CD4-positive, alpha-beta T cell (primary cell): ENCODE data around the gene GHRHR. TPM values are rescaled to one million over a fixed set of nuclear protein-coding genes. Genes with fewer than 3 reads are reported as not detected.

Source experiments
- ATAC-seq: fragments of 200-7000 bp; cut with Tn5 transposase; one replicate; pipeline ENCODE4 v1.10.0; 2022; ENCODE audit warnings: mild to moderate bottlenecking; ENCODE audit not compliant: poor library complexity
- CTCF ChIA-PET: fragments of 350-600 bp; sonication (Branson Sonifier 250); formaldehyde crosslinking; loops from one replicate; lab custom pipeline; 2021; ENCODE audit warnings: antibody characterized with exemption, inconsistent platforms; lab: Charles Lee
- POLR2A ChIA-PET: fragments of 350-600 bp; sonication (Branson Sonifier 250); formaldehyde crosslinking; loops from one replicate; lab custom pipeline; 2021; ENCODE audit warnings: antibody characterized with exemption, inconsistent platforms; lab: Charles Lee
- DNase-seq, 14 experiments: peaks; one replicate each; pipeline ENCODE4 v3.0.0-alpha.2; 2013 to 2020; ENCODE audit warnings: mixed read lengths in 2 of 14
- H3K27ac ChIP-seq, 2 donors: one replicate each; pipeline versions ENCODE4 v1.5.1 to v1.7.0; 2013; ENCODE audit warnings: low read length in 2 of 2, low read depth in 1 of 2, mild to moderate bottlenecking in 1 of 2
- H3K27me3 ChIP-seq, 2 experiments: 1 replicate in 1 of 2; 2 replicates in 1 of 2; pipeline versions ENCODE4 v1.6.1 to v1.7.0; 2013; ENCODE audit warnings: low read length in 2 of 2, control low read depth in 1 of 2, mild to moderate bottlenecking in 1 of 2, moderate library complexity in 1 of 2; ENCODE audit not compliant: insufficient read depth in 2 of 2, control insufficient read depth in 1 of 2
- H3K36me3 ChIP-seq: one replicate; pipeline ENCODE4 v1.6.1; 2013; ENCODE audit warnings: low read length, control low read depth; ENCODE audit not compliant: insufficient read depth
- H3K4me1 ChIP-seq: one replicate; pipeline ENCODE4 v1.6.1; 2013; ENCODE audit warnings: low read length, control low read depth; ENCODE audit not compliant: insufficient read depth
- H3K4me3 ChIP-seq: one replicate; pipeline ENCODE4 v1.5.1; 2013; ENCODE audit warnings: mild to moderate bottlenecking, low read length, moderate library complexity
- H3K9me3 ChIP-seq, 2 experiments: 1 replicate in 1 of 2; 2 replicates in 1 of 2; pipeline versions ENCODE4 v1.6.1 to v1.7.0; 2013; ENCODE audit warnings: low read length in 2 of 2, mild to moderate bottlenecking in 2 of 2, control low read depth in 1 of 2, moderate library complexity in 1 of 2; ENCODE audit not compliant: control insufficient read depth in 1 of 2, insufficient read depth in 1 of 2
- H3K27ac Mint-ChIP-seq: one replicate; pipeline ENCODE4 v1.8.0; 2020; ENCODE audit warnings: mixed read lengths
- H3K27me3 Mint-ChIP-seq: one replicate; pipeline ENCODE4 v1.8.0; 2021; ENCODE audit warnings: mixed read lengths
- H3K36me3 Mint-ChIP-seq: one replicate; pipeline ENCODE4 v1.8.0; 2021; ENCODE audit warnings: low read depth, mixed read lengths
- H3K4me1 Mint-ChIP-seq: one replicate; pipeline ENCODE4 v1.8.0; 2021; ENCODE audit warnings: low read depth, mixed read lengths
- H3K4me3 Mint-ChIP-seq: one replicate; pipeline ENCODE4 v1.8.0; 2020; ENCODE audit warnings: mild to moderate bottlenecking, mixed read lengths
- H3K9me3 Mint-ChIP-seq: one replicate; pipeline ENCODE4 v1.8.0; 2020; ENCODE audit warnings: mixed read lengths
- intact Hi-C, 2 experiments: fragments of 100-400 bp; cut with DNase I in 1 of 2; cut with micrococcal nuclease in 1 of 2; formaldehyde crosslinking; loops; one replicate each; pipeline versions ENCODE4 v1.15.1 to v1.9.0; 2023 to 2025; cut with DNase I, micrococcal nuclease
- total RNA-seq, 174 experiments: library from RNA in 2 of 174; stranded (reverse) in 2 of 174; gene quantifications; one replicate each; pipeline ENCODE4 v1.2.3 and lab custom pipeline; 2021 to 2026
- TF ChIP-seq, protein P1 (sequence below): fragments of 200-600 bp; IDR thresholded peaks from one replicate; pipeline ENCODE4 v1.8.0; 2022; ENCODE audit warnings: antibody characterized with exemption, mild to moderate bottlenecking

GHRHR gene
- total RNA-seq, 2 experiments from 2014 or later: not detected

DNA sequence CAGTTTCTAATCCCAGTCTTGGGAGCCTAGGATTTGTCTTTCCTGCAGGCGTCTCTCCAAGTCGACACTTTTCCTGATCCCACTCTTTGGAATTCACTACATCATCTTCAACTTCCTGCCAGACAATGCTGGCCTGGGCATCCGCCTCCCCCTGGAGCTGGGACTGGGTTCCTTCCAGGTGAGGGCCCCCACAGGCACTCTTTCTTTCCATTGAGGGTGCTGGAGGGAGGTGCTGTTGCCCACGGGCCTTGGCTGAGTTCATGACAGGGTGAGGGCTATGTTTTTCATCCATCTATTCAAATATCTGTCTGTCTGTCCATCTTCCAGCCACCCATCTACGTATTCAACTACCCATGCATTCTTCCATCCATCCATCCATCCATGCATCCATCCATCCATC is 12.6 kb downstream of the GHRHR start:
- no peak overlapping the region for H3K27ac Mint-ChIP-seq
- ATAC-seq: no peak
- H3K36me3 Mint-ChIP-seq: no peaks in the 10 kb centered on the region
- H3K4me3 Mint-ChIP-seq: no peak overlapping the region
- no peak overlapping the region for H3K4me3 ChIP-seq
- POLR2A ChIA-PET: no interaction called here
- no peak for DNase-seq
- H3K9me3 Mint-ChIP-seq: no peaks in the 10 kb centered on the region
- H3K4me1 ChIP-seq: peaks cover 3% of the 10 kb centered on the region
- CTCF ChIA-PET: no interaction called here
- no peaks in the 10 kb centered on the region for H3K4me1 Mint-ChIP-seq
- peaks cover 39% of the 10 kb centered on the region for H3K27me3 Mint-ChIP-seq
- no peak overlapping the region for H3K27ac ChIP-seq
- TF ChIP-seq, protein P1, sequence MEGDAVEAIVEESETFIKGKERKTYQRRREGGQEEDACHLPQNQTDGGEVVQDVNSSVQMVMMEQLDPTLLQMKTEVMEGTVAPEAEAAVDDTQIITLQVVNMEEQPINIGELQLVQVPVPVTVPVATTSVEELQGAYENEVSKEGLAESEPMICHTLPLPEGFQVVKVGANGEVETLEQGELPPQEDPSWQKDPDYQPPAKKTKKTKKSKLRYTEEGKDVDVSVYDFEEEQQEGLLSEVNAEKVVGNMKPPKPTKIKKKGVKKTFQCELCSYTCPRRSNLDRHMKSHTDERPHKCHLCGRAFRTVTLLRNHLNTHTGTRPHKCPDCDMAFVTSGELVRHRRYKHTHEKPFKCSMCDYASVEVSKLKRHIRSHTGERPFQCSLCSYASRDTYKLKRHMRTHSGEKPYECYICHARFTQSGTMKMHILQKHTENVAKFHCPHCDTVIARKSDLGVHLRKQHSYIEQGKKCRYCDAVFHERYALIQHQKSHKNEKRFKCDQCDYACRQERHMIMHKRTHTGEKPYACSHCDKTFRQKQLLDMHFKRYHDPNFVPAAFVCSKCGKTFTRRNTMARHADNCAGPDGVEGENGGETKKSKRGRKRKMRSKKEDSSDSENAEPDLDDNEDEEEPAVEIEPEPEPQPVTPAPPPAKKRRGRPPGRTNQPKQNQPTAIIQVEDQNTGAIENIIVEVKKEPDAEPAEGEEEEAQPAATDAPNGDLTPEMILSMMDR: no peak
- intact Hi-C loops: no loop called here
- peaks cover 4 to 10% of the 10 kb centered on the region in 2 experiments for H3K27me3 ChIP-seq
- no peaks in the 10 kb centered on the region for H3K9me3 ChIP-seq
- H3K36me3 ChIP-seq: no peaks in the 10 kb centered on the region

DNA sequence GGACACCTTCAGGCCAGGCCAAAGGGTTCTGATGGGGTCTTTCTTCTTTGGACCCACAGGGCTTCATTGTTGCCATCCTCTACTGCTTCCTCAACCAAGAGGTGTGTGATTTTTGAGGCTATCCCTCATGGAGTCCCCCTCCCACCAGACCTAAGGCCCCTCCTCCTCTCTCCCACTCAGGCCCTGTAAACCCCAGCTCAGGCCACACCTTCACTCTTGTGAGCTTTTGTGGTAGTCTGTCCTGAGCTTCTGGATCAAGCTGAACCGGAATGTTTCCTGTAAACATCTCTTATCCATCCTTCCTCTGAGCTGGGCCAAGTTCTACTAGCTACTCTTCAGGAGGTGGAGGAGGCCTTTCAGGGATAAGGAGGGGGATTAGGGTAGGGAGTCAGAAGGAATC is 13.5 kb downstream of the GHRHR start:
- H3K27ac ChIP-seq: no peak overlapping the region
- H3K27me3 Mint-ChIP-seq: peaks cover 39% of the 10 kb centered on the region
- no peaks in the 10 kb centered on the region for H3K4me1 Mint-ChIP-seq
- DNase-seq: no peak
- H3K4me3 ChIP-seq: no peak overlapping the region
- ChIA-PET CTCF (no interaction called here), POLR2A (no interaction called here)
- H3K27ac Mint-ChIP-seq: no peak overlapping the region
- peaks cover 3% of the 10 kb centered on the region for H3K4me1 ChIP-seq
- peaks cover 4 to 10% of the 10 kb centered on the region in 2 experiments for H3K27me3 ChIP-seq
- no peak overlapping the region for H3K4me3 Mint-ChIP-seq
- H3K9me3 ChIP-seq: no peaks in the 10 kb centered on the region
- H3K9me3 Mint-ChIP-seq: no peaks in the 10 kb centered on the region
- H3K36me3 ChIP-seq: no peaks in the 10 kb centered on the region
- H3K36me3 Mint-ChIP-seq: no peaks in the 10 kb centered on the region
- no peak for ATAC-seq
- TF ChIP-seq, protein P1: no peak
- intact Hi-C loops: no loop called here

DNA sequence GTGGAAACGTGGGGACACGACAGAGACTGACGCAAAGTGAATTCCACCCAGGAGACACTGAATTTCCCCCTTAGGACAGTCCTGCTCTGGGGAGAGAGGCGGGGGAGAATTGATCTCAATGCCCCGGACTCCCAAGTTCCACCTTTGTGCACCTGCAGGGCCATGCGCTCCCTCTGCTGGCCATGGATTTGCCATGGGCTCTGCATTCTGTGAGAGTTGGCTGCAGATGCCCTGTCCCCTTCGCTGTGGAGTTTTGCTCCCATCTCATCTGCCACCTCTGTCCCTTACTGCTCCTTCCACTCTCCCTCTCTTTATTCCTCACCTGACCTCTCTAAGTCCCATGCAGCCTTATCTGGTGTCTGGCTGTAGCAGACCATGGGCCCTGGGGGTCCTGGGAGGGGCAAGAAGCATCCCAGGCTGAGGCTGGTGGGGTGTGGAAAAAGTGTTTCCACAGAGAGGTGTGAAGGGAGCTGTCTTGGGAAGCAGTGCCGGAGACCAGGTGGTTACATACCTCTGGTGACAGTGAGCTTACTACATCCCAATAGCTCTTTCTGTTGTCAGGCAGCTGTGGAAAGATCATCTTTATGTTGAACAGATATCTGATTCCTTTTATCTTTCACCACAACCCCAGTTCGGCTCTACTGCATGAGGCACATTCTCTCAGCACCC is 14.3 kb downstream of the GHRHR start:
- Mint-ChIP-seq H3K4me3 (no peak overlapping the region), H3K4me1 (no peaks in the 10 kb centered on the region), H3K27ac (no peak overlapping the region), H3K9me3 (no peaks in the 10 kb centered on the region), H3K36me3 (no peaks in the 10 kb centered on the region), H3K27me3 (peaks cover 34% of the 10 kb centered on the region)
- intact Hi-C loops: loop anchor here in 1 of 2 experiments (2.0 kb wide), 1 partner anchor 177 kb away; no protein-coding TSS in a partner anchor
- CTCF ChIA-PET: no interaction called here
- no peak for ATAC-seq
- POLR2A ChIA-PET: no interaction called here
- peak in 2 of 14 experiments; percentile 15 to 22 for DNase-seq
- peaks cover 3% of the 10 kb centered on the region for H3K4me1 ChIP-seq
- H3K27me3 ChIP-seq: peaks cover 4 to 10% of the 10 kb centered on the region in 2 experiments
- H3K9me3 ChIP-seq: no peaks in the 10 kb centered on the region
- TF ChIP-seq, protein P1: no peak
- no peak overlapping the region for H3K27ac ChIP-seq
- no peaks in the 10 kb centered on the region for H3K36me3 ChIP-seq
- no peak overlapping the region for H3K4me3 ChIP-seq
